Mesodermal cell (in vitro differentiated cells): ENCODE measurements around the gene PLCB4.

ENCODE experiments used
- H3K27ac ChIP-seq: 2 replicates; pipeline ENCODE4 v1.7.0; 2013; ENCODE audit warnings: mild to moderate bottlenecking, low read depth, low read length, moderate library complexity; ENCODE audit not compliant: severe bottlenecking
- H3K36me3 ChIP-seq: 2 replicates; pipeline ENCODE4 v1.7.1; 2013; ENCODE audit warnings: mild to moderate bottlenecking, low read length, moderate library complexity; ENCODE audit not compliant: control insufficient read depth, insufficient read depth
- H3K4me1 ChIP-seq: one replicate; pipeline ENCODE4 v1.7.1; 2013; ENCODE audit warnings: mild to moderate bottlenecking, low read length; ENCODE audit not compliant: insufficient read depth, control insufficient read depth, poor library complexity, severe bottlenecking
- H3K4me3 ChIP-seq: 2 replicates; pipeline ENCODE4 v1.7.0; 2013; ENCODE audit warnings: low read length, control low read depth, mild to moderate bottlenecking; ENCODE audit not compliant: insufficient read depth, poor library complexity, severe bottlenecking; ENCODE audit errors: extremely low read depth
- H3K9me3 ChIP-seq: 2 replicates; pipeline ENCODE4 v1.7.1; 2013; ENCODE audit warnings: mild to moderate bottlenecking, low read length, moderate library complexity; ENCODE audit not compliant: control insufficient read depth
- WGBS, 2 experiments: methylation state at CpG; one replicate each; pipeline ENCODE4 v1.1.5; 2013; ENCODE audit warnings: missing lambda C conversion rate in 2 of 2; ENCODE audit not compliant: insufficient coverage in 2 of 2; 5-methylcytosine and 5-hydroxymethylcytosine counted together

The PLCB4 gene

DNA sequence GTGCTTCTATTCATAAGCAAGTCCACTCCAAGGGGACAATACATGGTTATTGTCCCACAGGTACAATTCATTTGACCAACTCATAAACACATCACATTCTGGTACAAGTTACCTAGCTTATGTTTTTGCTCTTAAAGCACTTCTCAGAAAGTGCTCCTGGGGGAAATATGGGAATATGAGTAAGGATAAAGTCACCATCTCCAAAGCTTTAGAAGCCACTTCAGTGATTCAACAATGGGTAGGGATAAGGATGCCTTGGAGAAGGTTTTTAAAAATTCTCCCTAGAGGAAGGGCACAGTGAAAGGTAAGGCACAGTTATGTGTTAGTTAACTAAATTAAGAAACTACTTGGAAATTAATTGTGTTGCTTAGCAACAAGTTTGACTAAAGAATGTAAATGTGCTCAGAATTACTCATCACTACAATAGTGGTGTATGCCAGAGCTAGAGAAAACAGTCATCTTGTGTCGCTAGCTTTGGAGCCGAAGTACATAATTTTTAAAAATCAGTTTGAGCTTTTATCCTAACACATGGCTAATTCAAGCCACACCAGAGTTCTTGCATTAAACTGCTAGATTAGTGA, 406.0 kb downstream of the PLCB4 start:
- Histone ChIP-seq H3K4me1 (peaks cover 5% of the 10 kb centered on the region), H3K4me3 (no peak overlapping the region), H3K27ac (no peak overlapping the region), H3K9me3 (no peaks in the 10 kb centered on the region), H3K36me3 (peaks cover 3% of the 10 kb centered on the region)
- WGBS, 2 experiments: no CpG with 5 or more reads among the region's 2 CpGs

DNA sequence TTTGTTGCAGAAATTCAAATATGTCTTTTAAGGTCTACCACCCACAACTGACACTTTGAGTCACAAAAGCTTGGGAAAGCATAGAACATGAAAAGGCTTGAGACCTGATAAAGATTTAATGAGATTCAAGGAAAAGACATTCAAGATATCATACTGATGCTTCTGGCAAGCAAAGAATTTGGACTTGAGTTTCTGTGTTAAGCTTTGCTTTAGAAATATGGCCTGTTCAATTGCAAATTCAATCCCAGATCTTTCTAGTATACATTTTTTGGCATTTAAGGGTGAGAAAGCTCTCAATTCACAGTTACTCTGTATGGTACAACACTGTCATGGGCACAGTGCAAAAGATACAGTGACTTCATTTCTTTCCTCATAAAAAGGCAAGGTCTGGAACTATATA, 406.6 kb downstream of the PLCB4 start:
- H3K4me1 ChIP-seq: peaks cover 5% of the 10 kb centered on the region
- no peaks in the 10 kb centered on the region for H3K9me3 ChIP-seq
- no peak overlapping the region for H3K4me3 ChIP-seq
- peaks cover 3% of the 10 kb centered on the region for H3K36me3 ChIP-seq
- H3K27ac ChIP-seq: no peak overlapping the region

DNA sequence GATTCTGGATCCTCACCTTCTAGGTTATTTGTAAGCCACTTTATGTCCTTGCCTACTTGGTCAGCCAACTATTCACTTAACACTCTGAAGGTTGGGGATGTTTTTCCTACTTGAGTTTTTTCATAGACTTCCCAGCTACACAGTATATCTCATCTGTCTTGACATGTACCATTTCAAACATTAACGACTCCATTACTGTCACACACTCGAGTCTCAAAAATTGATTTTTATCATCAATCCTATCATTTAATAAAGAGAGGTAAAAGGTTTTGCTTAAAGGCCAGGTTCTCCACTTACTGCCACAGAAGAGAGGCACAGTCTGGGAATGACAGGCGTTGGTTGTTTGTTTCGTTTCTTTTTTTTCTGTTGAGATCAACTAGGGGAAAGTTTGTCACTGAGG, 407.3 kb downstream of the PLCB4 start:
- Histone ChIP-seq H3K27ac (no peak overlapping the region), H3K4me1 (peaks cover 5% of the 10 kb centered on the region), H3K4me3 (no peak overlapping the region), H3K36me3 (peaks cover 3% of the 10 kb centered on the region), H3K9me3 (no peaks in the 10 kb centered on the region)
- 60% methylated on average over 2 of the region's 4 CpGs; no CpG with 5 or more reads in 1 of the 2 experiments for WGBS, 2 experiments

DNA sequence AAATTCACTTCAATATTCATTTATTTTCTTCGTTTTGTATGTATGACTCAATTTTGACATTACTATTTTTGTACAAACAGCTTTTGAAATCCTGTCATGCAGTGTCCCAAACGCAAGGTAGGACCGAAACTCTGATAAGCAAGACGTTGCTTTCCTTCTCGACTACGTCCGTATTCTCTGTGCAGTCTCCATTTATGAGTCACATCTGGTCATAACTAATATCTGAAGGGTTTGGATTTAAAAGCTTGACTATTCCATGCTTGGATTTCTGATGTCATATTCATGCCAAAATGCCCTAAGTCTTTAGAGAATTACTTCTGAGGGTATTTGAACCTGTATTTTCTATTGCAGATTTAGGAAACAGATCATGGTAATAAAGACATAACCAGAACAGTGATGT, 407.8 kb downstream of the PLCB4 start:
- Histone ChIP-seq H3K4me1 (peaks cover 5% of the 10 kb centered on the region), H3K9me3 (no peaks in the 10 kb centered on the region), H3K36me3 (peaks cover 3% of the 10 kb centered on the region), H3K27ac (no peak overlapping the region), H3K4me3 (no peak overlapping the region)
- WGBS, 2 experiments: 92 to 94% methylated on average over 6 to 7 of the region's 7 CpGs

DNA sequence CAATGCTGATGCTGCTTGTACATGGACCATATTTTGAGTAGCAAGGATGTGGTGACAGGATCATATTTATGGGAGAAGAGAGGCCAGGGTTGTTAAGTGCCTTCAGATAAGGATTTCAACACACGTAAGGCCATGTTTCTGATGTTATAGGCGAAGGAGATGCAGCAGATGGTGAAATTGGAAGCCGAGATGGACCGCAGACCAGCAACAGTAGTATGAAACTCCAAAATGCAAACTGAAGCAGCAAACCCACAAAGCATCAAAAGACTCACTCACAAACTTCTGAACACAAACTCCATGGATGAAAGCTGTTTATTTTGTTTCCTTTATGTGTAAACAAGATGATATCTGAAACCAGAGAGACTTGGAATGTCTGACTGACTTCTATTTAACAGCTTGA, 409.9 kb downstream of the PLCB4 start:
- H3K9me3 ChIP-seq: no peaks in the 10 kb centered on the region
- peaks cover 3% of the 10 kb centered on the region for H3K36me3 ChIP-seq
- WGBS, 2 experiments: 88 to 100% methylated on average over 1 to 2 of the region's 4 CpGs
- no peak overlapping the region for H3K4me3 ChIP-seq
- H3K27ac ChIP-seq: no peak overlapping the region
- H3K4me1 ChIP-seq: peaks cover 5% of the 10 kb centered on the region

DNA sequence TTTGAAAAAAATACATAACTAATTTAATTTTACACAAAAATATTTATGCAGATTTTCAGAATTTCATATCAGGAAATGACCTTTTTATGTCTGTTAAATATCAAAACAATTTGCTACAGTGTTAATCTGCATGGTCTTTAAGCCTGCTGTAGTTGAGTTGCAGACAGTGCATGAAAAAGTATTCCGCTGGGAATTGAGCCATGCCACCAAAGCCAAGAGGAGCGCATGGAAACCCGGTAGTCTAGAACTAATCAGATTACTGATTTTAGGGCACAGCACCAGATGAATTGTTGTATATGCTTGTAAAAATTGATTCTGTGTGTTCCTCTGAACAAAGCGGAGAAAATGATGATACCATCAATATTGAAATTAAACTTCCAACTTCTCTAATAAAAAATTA, 411.2 kb downstream of the PLCB4 start:
- H3K4me3 ChIP-seq: no peak overlapping the region
- WGBS, 2 experiments: 86 to 100% methylated on average over 1 to 2 of the region's 4 CpGs

DNA sequence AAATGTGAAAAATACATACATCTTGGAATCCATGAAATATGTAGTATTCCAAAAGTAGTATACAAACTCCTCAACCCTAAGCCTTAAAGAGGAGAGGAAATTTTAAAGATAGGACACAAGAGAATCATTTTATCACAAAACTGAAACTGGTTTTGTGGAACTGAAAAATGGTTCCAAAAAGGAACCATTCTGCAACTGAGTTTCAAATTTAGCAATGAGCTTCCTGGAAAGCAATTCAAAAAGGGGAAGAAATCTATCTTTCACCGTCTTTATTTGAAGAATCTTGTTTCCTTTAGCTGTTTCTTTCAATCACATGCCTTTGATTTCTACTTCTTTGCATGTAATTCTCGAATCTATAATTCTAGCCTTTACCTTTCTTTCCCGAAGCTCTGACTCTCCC, 413.3 kb downstream of the PLCB4 start:
- H3K36me3 ChIP-seq: no peaks in the 10 kb centered on the region
- H3K4me3 ChIP-seq: no peak overlapping the region
- H3K27ac ChIP-seq: no peak overlapping the region
- WGBS, 2 experiments: 69% methylated on average over 2 of the region's 3 CpGs; no CpG with 5 or more reads in 1 of the 2 experiments
- peaks cover 5% of the 10 kb centered on the region for H3K4me1 ChIP-seq
- H3K9me3 ChIP-seq: no peaks in the 10 kb centered on the region

More for the DNA sequence above, 411.2 kb downstream of the PLCB4 start:
- peaks cover under 1% of the 10 kb centered on the region for H3K36me3 ChIP-seq
- no peaks in the 10 kb centered on the region for H3K9me3 ChIP-seq
- H3K27ac ChIP-seq: no peak overlapping the region
- peaks cover 5% of the 10 kb centered on the region for H3K4me1 ChIP-seq

DNA sequence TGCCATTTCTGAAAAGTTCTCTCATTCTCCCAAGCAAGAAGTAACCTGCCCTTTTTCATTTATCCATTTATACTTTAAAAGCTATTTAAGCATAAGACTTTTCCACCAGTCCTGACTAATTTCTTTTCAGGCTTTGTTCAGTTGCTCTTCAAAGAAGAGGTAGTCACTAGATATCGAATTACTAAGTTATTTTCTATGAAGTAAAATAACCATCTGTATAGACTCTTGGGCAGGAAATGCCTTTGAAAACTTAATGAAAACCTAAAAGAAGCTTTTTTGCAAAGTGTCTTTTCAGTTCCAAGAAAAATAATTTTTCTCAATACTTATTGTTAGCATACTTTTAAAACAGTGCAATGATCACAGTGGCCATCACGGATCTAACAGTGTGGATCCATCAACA, 414.2 kb downstream of the PLCB4 start:
- H3K36me3 ChIP-seq: no peaks in the 10 kb centered on the region
- no peaks in the 10 kb centered on the region for H3K9me3 ChIP-seq
- no CpG with 5 or more reads among the region's 2 CpGs for WGBS, 2 experiments
- H3K4me1 ChIP-seq: peaks cover 10% of the 10 kb centered on the region
- H3K27ac ChIP-seq: no peak overlapping the region
- H3K4me3 ChIP-seq: no peak overlapping the region

DNA sequence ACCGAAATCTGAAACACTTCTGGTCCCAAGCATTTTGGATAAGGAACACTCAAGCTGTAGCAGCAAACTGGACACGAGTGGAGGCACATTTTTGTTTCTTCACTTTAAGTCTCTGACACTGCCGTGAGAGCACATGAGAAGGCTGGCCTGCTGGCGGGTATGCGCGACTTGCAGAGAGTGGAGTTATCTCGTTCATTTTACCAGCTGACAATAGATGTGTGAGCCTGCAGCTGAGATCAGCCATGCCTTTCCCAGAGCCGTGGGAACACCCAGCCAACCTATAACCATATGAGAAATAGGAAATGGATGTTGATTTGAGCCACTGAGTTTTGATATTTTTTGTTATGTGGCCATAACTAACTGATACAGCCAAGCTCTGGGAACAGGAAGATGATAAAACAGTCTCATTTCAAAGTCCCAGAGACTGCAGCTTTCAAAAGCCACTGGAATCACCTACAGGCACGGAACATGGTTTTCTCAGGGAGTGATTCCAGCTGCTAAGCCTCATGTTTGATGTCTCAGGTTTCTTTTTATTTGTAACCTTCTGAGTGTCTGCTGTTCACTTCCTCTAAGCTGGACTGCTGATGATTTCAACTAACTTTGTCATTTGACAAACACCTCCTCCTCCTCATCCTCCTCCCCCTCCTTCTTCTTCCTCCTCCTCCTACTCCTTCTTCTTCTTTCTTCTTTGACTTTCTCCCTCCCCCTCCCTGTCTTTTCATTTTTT, 416.9 kb downstream of the PLCB4 start:
- no peak overlapping the region for H3K27ac ChIP-seq
- no peaks in the 10 kb centered on the region for H3K36me3 ChIP-seq
- 82 to 96% methylated on average over 5 to 8 of the region's 9 CpGs for WGBS, 2 experiments
- no peaks in the 10 kb centered on the region for H3K9me3 ChIP-seq
- peaks cover 5% of the 10 kb centered on the region for H3K4me1 ChIP-seq
- H3K4me3 ChIP-seq: no peak overlapping the region

DNA sequence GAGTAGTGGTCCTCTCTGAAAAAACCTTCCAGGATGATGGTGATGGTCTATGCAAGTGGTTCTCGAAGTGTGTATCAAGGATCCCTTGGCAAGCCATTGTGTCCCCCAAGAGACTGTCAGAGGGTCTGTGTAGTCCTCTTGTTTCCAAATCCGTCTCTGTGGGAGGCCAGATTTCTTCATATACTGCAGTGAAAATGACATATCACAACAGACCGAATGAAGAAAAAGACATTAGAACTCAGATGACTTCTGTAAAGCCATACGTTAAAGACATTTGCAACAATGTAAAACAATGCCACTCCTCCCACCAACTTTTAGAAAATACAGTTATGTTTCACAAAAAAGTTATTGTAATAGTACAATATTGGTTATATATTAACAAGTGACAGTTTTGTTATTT, 418.3 kb downstream of the PLCB4 start:
- H3K4me1 ChIP-seq: peaks cover 5% of the 10 kb centered on the region

DNA sequence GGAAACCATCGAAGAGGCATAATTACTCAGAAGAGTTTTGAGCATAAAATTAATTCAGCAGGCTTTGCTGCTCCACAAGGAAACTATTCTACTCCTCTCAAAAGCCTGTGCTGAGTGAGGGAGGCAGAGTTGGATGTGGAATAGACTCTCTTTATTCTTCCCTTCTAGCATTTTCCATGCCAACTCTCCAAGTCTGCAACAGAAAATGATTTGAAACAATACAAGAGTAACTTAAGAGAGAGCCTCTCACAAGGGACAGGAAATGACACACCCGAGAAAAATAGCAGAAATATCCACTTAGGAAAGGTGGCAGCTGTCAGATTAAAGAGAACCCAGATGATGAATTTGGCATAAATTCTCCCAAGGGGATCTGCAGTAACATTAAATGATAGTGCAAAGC, 419.2 kb downstream of the PLCB4 start:
- peaks cover 5% of the 10 kb centered on the region for H3K4me1 ChIP-seq
- H3K27ac ChIP-seq: no peak overlapping the region
- H3K36me3 ChIP-seq: no peaks in the 10 kb centered on the region
- H3K9me3 ChIP-seq: no peaks in the 10 kb centered on the region
- no peak overlapping the region for H3K4me3 ChIP-seq
- WGBS, 2 experiments: 85 to 90% methylated on average over 1 to 2 of the region's 2 CpGs

More for the DNA sequence above, 418.3 kb downstream of the PLCB4 start:
- Histone ChIP-seq H3K36me3 (no peaks in the 10 kb centered on the region), H3K4me3 (no peak overlapping the region), H3K9me3 (no peaks in the 10 kb centered on the region), H3K27ac (no peak overlapping the region)
- WGBS, 2 experiments: 94 to 100% methylated on average over 2 of the region's 4 CpGs
